ENCODE results near the gene SLC5A11.

- TF ChIP-seq TAF1 (conservative IDR thresholded peaks at IDR 0.05): no peak
- no peak for TF ChIP-seq SP1 (IDR thresholded peaks at IDR 0.05)
- TF ChIP-seq CTCF (IDR thresholded peaks at IDR 0.05; ENCODE audit: low read depth, low read length, missing input control): no peak
- no peak for TF ChIP-seq REST (IDR thresholded peaks at IDR 0.05)
- no peak for TF ChIP-seq JUND (IDR thresholded peaks at IDR 0.05)
- TF ChIP-seq HNF4A (conservative IDR thresholded peaks at IDR 0.05): no peak
These were observed 26.2 kb upstream of the SLC5A11 start for GRCh38 chr16:24819462-24820040.

Measured in liver (tissue), 3 donors.